OCI-LY1 (cell line): ENCODE data around the gene RASGEF1C.

Experiments
- CTCF ChIP-seq: fragments of 200-600 bp; sonication (generic), shearing (Covaris generic); IDR thresholded peaks from 2 replicates; pipeline ENCODE4 v1.5.1; 2017; ENCODE audit warnings: mild to moderate bottlenecking, antibody characterized with exemption, low read length, moderate library complexity, mixed read lengths
- EZH2 ChIP-seq: fragments of 200-600 bp; sonication (generic), shearing (Covaris generic); IDR thresholded peaks from 2 replicates; pipeline ENCODE4 v1.8.0; 2017; ENCODE audit warnings: borderline replicate concordance, mixed run types, mild to moderate bottlenecking, antibody characterized with exemption, low read length, moderate library complexity, mixed read lengths

- no peak for TF ChIP-seq CTCF
- no peak for TF ChIP-seq EZH2
These were observed 95.2 kb downstream of the RASGEF1C start for GRCh38 chr5:180113660-180114303.
